ENCODE measurements around the gene MALRD1.

The MALRD1 gene

DNA sequence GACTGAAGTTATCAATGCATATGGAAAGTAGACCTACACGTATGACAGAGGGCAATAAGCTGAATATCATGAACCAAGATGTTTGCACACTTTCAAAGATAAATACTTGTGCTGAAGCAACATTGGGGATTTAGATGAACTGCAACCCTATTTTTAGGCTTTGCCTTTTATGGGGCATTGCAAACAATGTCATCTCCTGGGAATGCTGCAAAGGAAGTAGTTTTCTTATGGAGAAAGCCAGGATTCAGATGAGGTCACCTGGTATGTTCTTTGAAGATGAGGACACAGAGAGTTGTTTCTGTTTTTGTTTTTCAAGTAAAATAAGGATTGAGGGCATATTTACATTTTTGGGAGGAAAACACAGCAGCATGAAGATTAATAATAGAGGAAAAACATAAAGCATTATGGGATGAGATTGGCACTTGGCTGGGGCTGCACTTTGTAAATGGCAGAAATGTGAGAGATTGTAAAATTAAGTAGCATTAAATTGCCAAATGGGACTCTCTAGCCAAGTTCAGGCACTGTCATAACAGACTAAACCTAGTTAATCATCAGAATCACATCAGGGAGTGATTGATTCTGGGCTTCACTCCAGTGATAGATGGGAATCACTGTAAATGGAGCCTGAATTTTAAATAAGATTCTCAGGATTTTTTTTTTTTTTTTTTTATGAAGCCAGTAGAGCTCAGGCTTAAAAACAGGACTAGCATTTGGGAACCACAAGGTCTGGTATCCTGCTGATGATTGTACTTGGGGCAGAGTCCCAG lies 63.1 kb downstream of the MALRD1 start:
- DNase-seq = no peak

DNA sequence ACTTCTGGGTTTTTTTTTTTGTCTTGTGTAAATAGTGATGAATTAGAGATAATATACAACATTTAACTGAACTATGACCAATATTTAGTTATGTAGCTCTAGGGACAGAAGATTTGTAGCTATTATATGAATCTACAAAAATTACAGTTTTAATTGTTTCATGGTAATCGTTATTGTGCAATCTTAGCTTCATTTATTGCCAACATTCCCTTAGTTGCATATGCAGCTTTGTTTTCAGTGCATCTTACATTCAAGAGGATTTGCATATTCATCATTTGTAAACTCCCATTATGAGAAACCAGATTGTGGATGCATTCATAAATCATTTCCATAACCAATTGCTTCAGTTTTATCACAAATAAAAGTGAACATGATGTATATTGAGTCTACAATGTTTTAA lies 68.8 kb downstream of the MALRD1 start:
- no peak for DNase-seq

DNA sequence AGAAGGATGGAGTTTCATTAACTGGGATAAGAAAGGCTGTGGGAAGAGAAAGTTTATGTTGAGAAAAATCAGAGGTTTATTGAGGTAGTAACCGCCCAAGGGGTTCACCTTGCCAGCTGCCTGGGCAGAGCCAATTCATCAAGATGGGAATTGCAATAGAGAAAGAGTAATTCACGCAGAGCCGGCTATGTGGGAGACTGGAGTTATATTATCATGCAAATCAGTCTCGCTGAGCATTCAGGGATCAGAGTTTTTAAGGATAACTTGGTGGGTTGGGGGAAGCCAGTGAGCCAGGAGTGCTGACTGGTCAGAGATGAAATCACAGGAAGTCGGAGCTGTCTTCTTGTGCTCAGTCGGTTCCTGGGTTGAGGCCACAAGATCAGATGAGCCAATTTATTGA lies 70.6 kb downstream of the MALRD1 start:
- DNase-seq = no peak

DNA sequence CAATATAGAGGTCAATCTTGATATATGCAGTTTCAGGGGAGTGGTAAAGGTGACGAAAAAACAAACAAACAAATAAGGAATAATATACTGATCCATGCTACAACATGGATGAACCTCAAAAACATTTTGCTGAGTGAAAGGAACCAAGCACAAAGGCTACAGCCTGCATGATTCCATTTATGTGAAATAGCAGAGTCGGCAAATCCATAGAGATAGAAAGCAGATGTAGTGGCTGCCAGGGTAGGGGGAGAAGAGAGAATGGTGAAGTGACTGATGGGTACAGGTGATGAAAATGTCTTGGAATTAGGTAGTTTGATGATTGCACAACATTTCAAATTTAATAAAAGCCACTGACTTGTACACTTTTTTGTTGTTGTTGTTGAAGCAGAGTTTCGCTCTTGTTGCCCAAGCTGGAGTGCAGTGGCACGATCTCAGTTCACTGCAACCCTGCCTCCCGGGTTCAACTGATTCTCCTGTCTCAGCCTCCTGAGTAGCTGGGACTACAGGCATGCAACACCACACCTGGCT lies 71.8 kb downstream of the MALRD1 start:
- DNase-seq = no peak

DNA sequence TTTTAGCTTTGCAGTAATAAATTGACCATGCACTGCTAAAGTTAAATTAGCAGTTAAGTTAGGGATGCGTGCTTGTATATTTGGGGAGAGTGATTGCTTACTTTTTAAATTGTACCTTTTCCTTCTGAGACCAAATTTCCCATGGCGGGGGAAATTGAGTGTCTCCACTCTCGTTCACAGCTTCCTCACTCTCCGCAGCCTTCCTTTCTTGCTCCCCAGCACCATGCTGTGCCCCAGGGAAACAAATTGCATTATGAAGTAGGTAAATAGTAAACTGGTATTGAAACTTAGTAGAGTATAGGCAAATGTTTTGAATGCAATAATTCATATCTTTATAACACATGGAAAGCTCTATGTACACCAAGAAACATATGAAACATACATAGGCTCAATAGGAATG lies 85.4 kb downstream of the MALRD1 start:
- no peak for DNase-seq

DNA sequence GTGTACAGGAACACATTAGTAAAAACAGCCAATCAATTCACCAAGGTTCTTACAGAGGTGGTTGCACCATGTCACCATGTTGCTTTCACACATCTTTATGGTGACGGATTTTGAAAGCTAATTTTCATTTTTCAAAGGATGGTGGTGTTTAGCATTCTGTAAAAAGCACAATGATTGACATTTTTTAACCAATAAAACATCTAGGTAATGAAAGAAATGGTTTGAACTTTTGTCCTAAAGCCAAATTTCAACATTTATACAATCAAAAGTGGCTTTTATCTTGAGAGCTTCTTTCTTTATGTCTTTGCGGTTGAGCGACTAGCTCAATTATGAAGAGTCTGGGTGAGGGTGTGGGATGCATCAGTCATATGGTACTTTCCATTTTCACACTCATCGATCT lies 94.4 kb downstream of the MALRD1 start:
- DNase-seq = no peak

DNA sequence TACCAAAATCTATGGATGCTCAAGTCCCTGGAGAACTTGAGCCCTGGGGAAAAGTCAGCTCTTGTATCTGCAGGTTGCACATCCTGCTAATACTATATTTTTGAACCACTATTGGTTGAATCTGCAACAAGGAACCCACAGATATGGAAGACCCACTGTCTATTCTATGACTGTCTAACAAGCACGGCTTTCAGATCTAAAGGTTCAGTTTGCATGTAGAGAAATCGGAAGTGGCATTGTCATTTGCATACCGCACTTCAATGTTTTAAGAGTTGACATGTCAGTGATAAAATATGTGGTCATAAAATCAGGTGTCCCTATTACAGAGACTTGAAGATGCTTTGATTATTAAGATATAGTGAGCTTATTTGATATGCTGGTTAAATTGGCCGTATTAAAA lies 95.6 kb downstream of the MALRD1 start:
- DNase-seq = no peak

DNA sequence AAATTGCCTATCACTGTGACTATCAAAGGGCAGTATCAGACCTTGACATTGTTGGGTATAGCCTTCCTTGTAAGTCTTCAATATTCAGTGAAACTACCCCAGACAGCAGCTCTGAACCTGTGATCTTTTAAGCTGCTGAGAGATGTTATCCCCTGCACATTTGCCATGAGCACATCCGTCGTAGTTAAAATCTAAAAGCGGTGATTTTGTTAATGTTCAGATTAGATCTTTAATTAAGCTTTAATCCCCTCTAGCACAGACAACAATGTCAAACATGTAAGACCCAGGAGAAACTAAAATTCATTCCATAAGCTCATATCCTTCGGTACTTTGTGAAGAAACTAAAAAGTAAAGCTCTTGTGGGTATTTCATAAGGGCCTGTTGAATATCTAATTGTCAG lies 105.8 kb downstream of the MALRD1 start:
- DNase-seq = no peak

DNA sequence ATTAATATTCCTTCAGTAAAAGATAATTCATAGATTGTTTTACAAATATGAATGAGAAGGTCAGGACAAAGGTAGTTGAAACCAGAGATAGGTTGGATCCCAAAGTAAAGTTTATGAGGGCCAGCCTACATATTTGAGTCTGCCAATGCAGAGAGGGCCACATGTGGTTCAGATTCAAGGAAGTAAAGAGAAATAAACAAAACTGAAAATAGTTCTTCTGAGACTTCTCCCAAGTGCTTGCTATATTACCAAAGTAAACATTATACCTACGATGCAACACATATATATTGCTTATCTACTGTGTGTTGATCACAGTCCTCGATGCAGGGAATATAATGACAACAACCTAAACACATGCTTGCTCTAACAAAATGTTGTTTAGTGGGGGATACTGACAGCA lies 109.8 kb downstream of the MALRD1 start:
- no peak for DNase-seq

DNA sequence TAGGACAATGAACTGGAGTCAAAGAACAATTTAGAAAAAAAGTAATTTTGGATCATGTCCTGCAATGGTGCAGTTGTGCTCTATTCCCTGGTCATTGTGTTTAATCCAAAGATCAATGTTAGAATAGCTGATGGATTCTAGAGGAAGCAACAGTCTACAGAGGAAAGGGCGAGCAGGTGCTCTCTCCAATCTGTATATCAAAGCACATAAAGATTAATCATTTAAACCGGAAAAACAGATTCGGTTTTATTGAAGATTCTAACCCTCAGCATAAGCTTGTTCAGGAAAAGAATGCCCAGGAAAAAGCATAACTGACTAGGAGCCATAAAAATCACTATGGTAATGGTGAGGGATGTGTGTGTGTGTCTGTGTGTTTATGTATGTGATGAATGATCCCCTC lies 110.3 kb downstream of the MALRD1 start:
- DNase-seq = no peak

DNA sequence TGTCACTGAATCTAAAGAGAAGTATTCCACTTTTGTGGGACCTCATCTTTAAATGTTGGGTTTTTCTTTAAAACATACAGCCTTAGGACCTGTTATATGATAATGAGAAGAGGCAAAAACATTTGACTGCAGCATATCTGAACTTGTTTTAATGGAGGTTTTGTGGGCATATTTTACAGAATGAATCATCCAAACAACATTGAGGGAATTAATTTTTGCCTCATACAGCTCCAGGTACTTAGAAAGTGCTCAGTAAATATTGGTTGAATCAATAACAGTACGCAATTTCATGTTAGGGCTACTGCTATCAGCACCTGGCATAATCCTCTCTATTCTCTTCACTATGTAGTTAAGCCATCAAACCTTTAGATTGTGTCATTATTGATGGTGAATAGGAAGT lies 115.9 kb downstream of the MALRD1 start:
- DNase-seq = no peak

DNA sequence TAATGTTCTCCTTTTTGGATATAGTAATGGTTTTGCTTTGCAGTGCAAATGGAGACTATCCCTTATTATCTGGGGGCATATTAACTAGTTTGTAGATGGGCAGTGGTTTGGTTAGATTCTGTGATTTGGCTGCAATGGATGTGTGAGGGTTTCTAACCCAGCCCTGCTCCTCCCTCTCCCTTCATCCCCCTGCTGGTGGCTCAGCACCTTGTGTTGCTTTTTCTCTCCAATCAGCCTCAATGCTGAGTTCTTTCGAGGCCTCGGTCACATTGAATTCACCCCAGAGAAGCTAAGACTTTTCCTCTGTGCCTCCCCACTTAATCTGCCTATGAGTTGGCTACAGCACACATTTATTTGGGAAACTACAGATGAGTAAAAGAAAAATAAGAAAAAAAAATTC lies 120.0 kb downstream of the MALRD1 start:
- peak; percentile 2 to 17 for DNase-seq

DNA sequence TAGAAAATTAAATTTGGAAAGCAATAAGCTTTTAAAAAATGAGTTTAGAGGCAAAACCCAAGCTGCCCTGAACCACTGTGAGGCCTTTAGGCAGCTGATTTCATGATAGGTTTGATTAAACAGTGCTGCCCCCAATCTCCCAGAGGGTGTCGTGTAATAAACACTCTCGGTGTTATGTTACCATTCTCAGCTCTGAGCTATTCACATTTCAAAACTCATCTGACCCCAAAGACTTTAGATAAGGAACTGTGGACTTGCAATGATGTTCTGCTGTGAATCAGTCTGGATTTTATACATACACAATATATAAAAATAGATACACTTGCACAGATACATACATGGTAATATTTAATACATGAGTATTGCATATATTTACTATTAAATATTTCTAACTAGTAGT lies 120.4 kb downstream of the MALRD1 start:
- no peak for DNase-seq

DNA sequence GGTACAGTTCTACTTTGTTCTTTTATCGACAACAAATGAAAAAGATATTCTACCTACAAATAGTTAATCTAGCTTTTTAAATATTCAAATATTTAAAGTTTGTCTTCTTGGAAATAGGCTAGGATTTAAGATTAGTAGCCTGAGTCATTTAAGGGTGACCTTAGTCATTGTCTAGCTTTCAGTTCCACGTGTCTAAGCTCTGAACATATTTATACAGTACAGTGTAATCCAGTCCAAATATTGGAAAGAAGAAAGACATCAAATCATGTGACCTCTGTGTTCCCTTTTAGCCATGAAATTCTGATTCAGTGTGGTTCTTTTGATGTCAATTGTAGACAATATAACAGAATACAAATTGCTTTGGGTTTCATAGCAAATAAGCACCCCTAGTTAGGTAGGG lies 121.1 kb downstream of the MALRD1 start:
- no peak for DNase-seq

DNA sequence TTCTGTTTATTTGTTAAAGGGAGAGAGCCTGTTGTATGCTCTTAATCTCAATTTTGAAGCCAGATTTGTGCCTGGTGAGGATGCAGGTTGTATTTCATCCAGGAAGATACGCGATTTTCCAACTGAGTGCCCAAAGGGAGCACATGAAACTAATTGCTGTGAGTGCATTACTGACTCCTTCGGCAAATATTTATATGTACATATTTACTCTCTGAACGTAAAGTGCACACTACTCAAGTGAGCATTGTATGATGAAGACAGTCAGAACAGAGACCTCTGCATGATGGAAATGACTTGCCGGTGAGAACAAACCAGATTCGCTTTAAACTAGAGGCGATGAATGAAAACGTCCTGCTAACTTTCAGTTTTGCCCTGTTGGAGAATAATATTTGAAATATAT lies 130.1 kb downstream of the MALRD1 start:
- no peak for DNase-seq

DNA sequence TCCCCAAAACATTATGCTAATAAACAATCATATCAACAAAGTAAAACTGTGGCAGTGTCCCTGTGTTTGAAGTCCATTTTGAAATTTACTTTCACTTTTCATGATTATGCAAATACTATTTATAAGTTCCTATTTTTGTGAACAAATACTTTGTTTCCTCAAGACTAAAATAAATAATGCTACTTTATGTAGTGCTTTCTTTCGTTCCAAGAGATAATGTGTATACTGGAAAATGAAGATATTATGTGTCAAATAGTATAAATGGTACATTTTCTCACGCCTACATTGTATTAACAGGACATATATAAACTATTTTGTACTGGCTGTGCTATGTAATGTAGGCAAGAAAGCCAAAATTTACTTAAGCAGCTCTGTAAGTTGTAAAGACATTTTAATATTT lies 136.3 kb downstream of the MALRD1 start:
- no peak for DNase-seq

DNA sequence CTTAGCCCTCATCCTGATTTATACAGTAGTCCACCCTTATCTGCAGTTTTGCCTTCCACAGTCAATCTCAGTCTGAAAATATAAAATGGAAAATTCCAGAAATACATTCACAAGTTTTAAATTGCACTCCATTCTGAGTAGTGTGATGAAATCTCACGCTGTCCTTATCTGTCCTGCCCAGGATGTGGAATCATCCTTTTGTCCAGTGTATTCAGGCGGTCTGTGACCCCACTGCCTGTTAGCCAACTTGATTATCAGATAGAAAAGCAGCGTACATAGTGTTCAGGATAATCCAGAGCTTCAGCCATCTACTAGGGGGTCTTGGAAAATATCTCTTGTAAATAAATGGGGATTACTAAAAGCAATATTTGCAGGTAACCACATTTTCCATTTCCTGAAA lies 146.3 kb downstream of the MALRD1 start:
- no peak for DNase-seq

DNA sequence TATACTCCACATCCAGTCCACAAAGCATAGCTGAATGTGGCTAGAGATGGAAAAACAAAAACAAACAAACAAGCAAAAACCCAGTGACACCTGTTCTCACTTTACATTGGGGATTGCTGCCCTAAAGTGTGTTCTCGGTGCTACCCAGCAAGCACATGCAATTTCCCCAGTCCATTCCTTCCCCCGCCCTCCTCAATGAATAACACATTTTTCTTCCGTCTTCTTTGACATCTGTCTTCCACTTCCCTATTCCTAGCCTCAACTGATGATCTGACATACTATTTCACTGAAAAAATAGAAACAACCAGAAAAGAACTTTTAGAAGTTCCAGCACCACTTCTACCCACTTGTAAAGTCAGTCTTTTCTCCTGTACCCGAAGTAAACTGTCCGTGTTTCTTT lies 147.1 kb downstream of the MALRD1 start:
- DNase-seq = peak; percentile 84

DNA sequence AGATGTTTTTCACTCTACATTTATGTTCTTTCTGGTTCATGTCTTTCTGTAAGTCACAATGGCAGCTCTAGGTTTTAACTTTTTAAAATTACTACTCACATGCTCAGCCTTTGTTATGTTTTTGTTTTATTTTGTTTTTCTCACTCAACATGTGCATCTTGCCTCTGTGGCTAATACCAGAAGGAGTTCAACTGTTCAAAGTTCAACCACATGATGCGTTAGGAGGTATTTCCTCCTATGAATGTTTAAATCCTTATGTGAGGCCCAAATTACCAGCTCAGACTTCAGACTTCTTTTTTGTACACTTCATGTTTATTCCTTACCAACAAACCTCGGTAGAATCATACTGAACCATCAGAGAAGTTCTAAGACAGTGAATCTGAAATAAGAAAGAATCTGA lies 151.6 kb downstream of the MALRD1 start:
- DNase-seq = no peak

DNA sequence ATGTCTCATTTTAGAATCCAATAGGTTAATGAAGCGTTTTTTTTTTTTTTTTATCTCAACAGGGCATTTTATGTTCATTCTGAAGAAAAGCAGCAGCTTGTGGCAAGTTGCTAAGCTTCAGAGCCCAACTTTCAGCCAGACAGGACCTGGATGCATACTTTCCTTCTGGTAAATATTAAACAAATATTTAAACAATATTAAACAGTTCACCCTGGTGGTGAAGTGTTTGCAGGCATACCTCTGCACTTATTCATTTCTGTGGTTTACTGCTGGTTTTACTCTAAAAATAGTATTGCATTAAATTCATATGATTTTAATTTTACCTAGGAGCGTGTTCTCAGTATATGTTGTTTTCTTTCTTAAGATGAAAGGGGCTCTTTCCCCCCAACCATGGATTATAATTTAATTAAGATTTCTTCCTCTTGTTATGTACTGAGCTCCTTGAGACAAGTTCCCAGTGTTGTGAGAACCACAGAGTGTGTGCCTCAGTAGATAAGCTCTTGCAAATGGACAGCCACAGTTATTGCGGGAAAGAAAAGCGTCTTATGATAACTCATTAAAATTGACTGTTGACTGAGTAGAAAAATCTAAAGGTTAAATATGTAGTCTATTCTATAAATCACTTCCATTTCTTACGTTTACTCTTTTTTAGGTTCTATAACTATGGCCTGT lies 155.8 kb downstream of the MALRD1 start:
- no peak for DNase-seq

DNA sequence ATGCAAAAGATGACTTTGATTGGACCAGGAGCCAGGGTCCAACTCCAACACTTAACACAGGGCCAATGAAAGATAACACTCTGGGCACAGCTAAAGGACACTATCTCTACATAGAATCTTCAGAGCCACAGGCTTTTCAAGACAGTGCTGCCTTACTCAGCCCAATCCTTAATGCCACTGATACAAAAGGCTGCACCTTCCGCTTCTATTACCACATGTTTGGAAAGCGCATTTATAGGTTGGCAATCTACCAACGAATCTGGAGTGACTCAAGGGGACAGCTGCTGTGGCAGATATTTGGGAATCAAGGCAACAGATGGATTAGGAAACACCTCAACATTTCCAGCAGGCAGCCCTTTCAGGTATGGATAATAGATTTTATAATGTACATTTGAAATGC lies 160.7 kb downstream of the MALRD1 start:
- DNase-seq = no peak

DNA sequence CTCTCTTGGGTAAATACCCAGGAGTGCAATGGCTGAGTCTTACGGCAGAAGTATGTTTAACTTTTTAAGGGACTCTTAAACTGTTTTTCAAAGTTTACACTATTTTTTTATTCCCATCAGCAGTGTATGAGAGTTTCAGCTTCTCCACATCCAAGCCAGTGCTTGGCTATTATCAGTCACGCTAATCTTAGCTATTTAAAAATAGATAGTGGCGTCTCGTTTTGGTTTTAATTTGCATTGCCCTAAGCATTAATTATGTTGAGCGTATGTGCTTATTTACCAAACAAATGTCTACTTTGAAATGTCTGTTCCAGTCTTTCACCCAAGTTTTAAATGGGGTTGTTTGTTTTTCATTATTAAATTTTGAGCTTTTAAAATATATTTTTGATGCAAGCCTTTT lies 164.0 kb downstream of the MALRD1 start:
- no peak for DNase-seq

DNA sequence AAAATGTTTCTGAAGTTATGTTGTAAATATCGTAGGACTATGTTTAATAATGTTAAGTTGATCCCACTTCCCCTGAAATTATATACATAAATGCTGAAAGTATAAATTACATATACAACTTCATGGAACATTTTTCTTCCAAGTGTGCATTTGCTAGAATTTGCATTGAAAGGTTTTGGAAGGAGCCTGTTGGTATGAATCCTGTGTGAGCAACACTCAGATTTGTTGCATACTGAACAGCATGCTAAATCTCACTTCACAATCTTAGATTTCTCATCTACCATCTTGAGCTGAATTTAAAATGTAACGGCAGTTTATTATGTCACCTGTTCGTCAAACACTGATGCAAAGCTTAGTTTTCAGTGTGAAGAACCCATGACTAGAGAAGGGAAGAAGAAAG lies 172.6 kb downstream of the MALRD1 start:
- no peak for DNase-seq

DNA sequence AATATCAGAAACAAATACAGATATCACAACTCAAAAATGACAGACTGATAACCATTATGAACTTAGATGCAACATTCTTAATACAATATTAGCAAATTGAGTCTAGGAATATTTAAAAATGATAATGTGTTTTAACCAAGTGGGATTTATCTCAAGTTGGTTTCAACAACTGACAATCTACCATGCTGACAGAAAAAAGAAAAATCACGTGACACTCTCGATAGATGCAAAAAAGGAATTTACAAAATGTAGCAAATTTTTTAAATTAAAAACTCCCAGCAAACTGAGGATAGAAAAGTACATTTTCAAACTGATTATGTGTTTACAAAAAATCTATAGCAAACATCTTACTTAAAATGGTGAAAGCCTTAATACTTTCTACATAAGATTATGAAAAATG lies 177.4 kb downstream of the MALRD1 start:
- DNase-seq = no peak

DNA sequence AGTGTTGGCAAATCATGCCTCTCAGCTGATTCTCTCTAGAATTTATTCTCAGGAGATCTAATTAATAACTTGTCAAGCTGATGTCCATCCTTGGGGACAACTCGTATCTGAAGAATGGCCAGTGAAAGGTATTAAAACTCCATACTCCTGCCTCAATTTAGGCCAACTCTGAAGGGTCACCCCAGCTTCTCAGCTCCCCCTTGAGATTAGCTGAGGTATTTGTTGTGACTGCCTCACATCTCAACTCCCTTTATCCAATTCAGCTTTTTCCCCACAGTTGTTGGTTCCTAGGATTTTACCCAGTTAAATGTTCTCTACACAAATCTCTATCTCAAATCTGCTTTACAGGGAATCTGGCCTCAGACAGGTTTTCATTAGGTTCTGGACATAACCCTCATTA lies 182.4 kb downstream of the MALRD1 start:
- DNase-seq = no peak
